Epithelial cell of esophagus (primary cell): Measurements from ENCODE around the gene MRTFB.
A peak's percentile ranks its signal among the peaks of the same experiment; 100 is the strongest.

Experiments
- DNase-seq: peaks from one replicate; pipeline ENCODE4 v3.0.0; 2010; ENCODE audit warnings: low read depth
- H3K4me3 ChIP-seq: 2 replicates; pipeline ENCODE4 v1.5.1; 2011; ENCODE audit warnings: mild to moderate bottlenecking, low read length, control low read depth
- TF ChIP-seq, protein P1 (sequence below): IDR thresholded peaks from 2 replicates; pipeline ENCODE4 v1.5.1; 2011; ENCODE audit warnings: low read depth, mild to moderate bottlenecking, low read length, control low read depth, inconsistent platforms; ENCODE audit not compliant: insufficient read depth; ENCODE audit errors: missing control alignments

Gene MRTFB

DNA sequence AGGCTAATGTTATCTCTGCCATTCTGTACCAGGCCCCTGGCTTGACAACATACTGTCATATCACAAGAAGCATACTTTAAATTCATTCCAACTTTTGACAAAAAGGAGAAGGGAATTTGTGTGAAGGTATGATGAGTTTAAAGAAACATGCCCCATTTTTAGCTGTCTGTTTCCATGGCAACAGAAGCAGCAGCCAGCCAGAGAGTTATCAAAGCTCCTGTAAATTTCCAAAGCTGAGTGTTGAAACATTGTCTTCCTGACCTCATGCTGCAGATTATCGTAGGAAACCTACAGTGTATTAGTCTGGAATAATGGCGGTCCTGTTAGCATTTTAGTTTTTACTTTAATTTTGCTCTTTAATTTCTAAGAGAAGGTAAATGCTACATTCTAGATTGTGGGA is 124.9 kb downstream of the MRTFB start:
- no peak overlapping the region for H3K4me3 ChIP-seq
- no peak for DNase-seq
- TF ChIP-seq, protein P1, sequence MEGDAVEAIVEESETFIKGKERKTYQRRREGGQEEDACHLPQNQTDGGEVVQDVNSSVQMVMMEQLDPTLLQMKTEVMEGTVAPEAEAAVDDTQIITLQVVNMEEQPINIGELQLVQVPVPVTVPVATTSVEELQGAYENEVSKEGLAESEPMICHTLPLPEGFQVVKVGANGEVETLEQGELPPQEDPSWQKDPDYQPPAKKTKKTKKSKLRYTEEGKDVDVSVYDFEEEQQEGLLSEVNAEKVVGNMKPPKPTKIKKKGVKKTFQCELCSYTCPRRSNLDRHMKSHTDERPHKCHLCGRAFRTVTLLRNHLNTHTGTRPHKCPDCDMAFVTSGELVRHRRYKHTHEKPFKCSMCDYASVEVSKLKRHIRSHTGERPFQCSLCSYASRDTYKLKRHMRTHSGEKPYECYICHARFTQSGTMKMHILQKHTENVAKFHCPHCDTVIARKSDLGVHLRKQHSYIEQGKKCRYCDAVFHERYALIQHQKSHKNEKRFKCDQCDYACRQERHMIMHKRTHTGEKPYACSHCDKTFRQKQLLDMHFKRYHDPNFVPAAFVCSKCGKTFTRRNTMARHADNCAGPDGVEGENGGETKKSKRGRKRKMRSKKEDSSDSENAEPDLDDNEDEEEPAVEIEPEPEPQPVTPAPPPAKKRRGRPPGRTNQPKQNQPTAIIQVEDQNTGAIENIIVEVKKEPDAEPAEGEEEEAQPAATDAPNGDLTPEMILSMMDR = no peak

DNA sequence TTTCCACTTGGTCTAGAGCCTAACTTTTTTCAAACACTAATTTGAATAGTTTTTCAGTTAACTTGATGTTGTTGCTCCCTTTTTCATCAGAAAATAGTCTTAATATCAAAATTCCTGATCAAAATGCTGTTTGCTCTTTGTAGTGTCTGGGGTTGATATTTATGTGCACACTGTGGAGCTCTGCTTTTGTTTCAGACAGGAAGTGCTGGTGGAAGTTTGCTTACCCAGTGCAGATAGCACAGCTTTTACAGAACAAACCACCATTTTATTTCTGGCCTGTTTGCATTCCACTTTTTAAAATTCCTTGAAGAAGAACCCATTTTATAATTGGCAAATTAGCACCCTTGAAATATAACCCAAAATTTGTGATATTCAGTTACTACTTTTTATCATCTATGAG is 125.4 kb downstream of the MRTFB start:
- TF ChIP-seq, protein P1 = no peak
- DNase-seq = no peak
- no peak overlapping the region for H3K4me3 ChIP-seq

DNA sequence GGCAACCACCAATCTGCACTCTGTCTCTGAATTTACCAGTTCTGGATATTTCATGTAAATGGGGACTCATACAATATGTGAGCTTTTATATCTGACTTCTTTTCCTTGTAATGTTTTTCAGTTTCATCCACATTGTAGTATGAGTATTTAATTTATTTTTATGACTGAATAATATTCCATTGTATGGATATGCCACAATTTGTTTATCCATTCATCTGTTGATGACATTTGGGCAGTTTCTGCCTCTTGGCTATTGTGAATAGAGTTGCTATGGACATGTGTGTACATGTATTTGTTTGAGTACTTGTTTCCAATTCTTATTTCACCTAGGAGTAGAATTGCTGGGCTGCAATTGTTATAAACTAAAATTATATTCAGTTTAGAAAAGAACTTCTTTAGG is 126.9 kb downstream of the MRTFB start:
- TF ChIP-seq, protein P1 = no peak

DNA sequence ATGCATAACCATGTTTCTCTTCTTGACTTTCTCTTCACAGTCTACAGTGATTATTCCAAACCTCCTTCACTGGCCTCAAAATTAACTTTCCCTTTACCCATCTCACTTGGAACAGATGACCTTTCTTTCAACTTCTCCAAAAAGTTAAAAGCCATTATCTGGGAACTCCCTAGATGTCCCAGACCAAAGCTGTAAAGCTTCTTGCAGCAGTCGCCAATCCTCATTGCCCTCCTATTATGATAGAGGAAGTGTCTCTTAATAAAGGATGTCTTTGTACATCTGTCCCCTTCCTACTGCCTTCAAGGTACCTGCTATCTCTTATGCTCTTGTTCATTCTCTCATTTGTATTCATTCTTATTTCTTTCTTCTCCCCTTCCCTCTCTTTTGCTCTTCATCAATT is 127.5 kb downstream of the MRTFB start:
- TF ChIP-seq, protein P1 = no peak
- H3K4me3 ChIP-seq = no peak overlapping the region
- no peak for DNase-seq

More for the DNA sequence above, 126.9 kb downstream of the MRTFB start:
- H3K4me3 ChIP-seq = no peak overlapping the region
- no peak for DNase-seq

DNA sequence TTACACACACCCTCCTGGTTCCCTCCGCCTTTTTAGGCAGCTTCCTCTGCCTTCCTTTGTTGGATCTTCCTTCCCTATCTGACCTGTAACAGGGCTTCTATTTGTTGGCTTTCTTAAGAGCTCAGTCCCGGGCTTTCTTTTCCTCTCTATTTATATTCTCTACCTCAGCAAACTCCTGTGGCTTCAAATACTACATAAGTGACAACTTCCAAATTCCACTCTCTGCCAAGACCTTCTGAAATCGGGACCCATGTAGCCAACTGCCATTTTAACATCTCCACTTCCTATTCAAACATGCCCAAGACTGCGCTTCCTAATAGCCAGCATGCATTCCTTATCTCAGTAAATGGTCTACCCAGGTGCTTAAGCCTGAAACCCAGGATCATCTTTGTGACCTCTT is 128.1 kb downstream of the MRTFB start:
- H3K4me3 ChIP-seq = no peak overlapping the region
- TF ChIP-seq, protein P1 = no peak
- DNase-seq = no peak

DNA sequence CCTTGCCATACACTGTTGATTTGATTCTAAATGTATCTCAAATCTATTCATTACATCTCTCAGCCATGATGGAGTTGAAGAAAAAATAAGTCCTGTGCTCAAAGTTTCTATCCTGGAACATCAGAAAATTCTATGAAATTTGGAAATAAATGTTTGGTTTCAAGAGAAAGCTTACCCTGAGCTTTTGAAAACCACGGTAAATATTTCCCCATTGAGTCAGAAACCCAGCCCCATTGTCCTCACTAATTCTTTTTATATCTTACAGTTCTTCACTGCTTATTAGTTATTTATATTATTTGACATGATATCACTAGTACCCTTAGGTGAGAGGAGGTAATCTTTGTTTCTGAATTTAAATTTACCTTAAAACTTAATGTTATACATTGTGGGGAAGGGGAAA is 128.5 kb downstream of the MRTFB start:
- H3K4me3 ChIP-seq = no peak overlapping the region
- DNase-seq = peak; percentile 24
- TF ChIP-seq, protein P1 = no peak

DNA sequence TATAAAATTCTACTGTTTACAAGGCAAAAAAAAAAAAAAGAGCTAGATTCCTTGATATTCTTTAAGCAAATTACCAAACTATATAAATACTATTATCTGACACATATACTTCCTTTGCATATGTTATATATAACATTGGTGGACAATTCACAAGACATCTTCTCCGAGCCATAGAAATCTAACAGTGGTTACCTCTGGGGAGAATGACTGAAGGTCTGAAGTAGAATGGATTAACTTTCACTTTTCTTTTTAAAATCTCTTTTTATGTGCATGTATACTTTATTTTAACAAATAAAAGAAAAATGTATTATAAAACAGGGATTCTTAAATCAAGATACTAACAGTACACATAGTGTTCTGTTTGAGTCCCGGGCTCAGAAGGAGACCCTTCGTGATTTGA is 131.0 kb downstream of the MRTFB start:
- TF ChIP-seq, protein P1 = no peak
- H3K4me3 ChIP-seq = no peak overlapping the region
- no peak for DNase-seq
